ENCODE measurements around the gene FAM110D. TPM values are rescaled to one million over a fixed set of nuclear protein-coding genes. Genes with fewer than 3 reads are reported as not detected.

Gene FAM110D
- total RNA-seq, 1 donor from 2014 or later = not detected

DNA sequence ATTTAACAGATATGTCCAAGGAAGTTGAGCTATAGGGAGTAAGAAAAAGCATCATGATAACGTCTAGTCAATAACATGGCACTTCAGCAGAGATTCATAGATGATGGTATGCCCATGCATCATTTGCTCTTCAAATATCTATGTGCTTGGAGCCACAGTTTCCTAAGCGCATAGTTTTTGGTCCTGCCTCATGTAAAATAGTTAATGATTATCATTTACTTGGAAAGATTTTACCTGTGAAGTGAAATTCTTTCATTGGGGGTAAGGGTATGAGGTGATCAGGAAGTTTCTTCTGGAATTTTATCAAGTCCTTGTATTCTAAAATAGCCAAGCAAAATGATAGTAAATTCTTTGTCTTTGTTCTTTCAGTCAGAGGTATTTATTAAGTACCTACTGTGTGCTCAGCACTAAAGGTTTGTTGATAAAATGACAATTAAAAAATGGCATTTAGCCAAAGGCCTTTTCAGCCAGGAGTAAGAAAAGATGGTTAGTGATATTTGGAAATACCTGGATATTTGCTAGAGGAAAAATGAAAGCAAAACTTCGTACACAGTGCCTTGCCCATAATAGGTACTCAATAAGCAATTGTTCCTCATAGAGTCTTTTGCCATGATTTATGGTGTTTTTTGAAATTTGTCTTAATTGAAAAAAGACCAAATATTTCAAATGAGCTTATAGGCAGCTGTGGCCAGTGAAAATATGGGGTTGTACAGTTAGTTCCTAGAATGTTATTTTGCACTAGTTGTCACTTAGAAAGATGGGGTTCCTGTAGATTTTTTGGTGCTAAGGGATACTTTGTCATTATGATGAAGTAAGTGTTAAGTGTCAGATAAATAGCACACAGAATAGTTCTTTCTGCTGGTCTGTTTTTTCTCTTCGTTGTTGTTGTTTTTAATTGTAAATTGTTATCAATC lies 34.2 kb upstream of the FAM110D start:
- peak overlapping the region; percentile 34 for H3K4me3 Mint-ChIP-seq
- peaks cover 10% of the 10 kb centered on the region for H3K36me3 Mint-ChIP-seq (ENCODE audit: low read depth)
- peak overlapping the region; percentile 21 for H3K27ac Mint-ChIP-seq
- no peaks in the 10 kb centered on the region for H3K27me3 Mint-ChIP-seq (ENCODE audit: insufficient read depth)
- H3K9me3 Mint-ChIP-seq = no peaks in the 10 kb centered on the region
- intact Hi-C loops (cut with micrococcal nuclease) = no loop called here
- DNase-seq (ENCODE audit: low spot score) = no peak
- peaks cover 70% of the 10 kb centered on the region for H3K4me1 Mint-ChIP-seq (ENCODE audit: low read depth)

DNA sequence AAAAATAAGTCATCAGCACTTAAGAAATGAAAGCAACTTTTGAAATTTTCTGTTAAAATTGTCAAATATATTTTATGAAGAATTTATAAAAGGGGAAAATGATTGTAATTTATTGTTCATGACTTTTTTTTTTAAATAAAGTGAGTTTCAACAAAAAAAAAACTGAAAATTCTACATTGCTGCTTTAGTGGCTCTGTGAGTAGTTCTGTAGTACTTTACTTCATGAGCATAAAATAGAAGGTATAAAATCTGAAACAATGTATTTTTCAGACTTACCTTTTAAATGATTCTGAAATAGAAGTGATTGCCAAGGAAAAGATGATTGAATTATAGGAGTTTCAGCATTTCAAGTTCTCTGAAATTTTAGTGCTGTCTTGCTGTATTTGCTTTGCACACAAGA lies 33.5 kb upstream of the FAM110D start:
- intact Hi-C loops (cut with micrococcal nuclease) = no loop called here
- Mint-ChIP-seq H3K27me3 (ENCODE audit: insufficient read depth) (no peaks in the 10 kb centered on the region), H3K4me1 (ENCODE audit: low read depth) (peaks cover 63% of the 10 kb centered on the region), H3K9me3 (no peaks in the 10 kb centered on the region), H3K4me3 (no peak overlapping the region), H3K36me3 (ENCODE audit: low read depth) (peaks cover 7% of the 10 kb centered on the region), H3K27ac (peak overlapping the region; percentile 29)
- DNase-seq (ENCODE audit: low spot score) = no peak

DNA sequence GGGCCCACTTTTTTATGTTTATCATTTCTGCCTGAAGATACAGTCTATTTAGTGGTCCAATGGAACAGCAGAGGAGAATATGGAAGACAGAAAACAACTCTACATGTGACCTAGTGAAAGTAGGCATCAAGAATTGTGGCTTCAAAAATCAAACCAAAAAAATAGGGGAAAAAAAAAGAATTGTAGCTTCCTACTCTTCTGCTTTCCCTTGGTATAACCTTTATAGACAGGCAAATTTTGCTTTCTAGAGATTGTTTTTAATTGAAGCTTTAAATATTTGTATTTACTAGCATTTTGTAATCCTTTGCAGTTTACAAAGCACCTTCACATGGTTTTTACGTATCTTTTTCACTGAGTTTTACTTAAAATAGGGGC lies 32.9 kb upstream of the FAM110D start:
- Mint-ChIP-seq H3K27me3 (ENCODE audit: insufficient read depth) (no peaks in the 10 kb centered on the region), H3K9me3 (no peaks in the 10 kb centered on the region), H3K4me1 (ENCODE audit: low read depth) (peaks cover 62% of the 10 kb centered on the region), H3K36me3 (ENCODE audit: low read depth) (peaks cover 6% of the 10 kb centered on the region), H3K27ac (peak overlapping the region; percentile 89), H3K4me3 (peak overlapping the region; percentile 64)
- intact Hi-C loops (cut with micrococcal nuclease) = loop anchor here (1.0 kb wide), 2 partner anchors 15 to 19 kb away; partner anchors contain the start of gene PDIK1L
- no peak for DNase-seq (ENCODE audit: low spot score)

DNA sequence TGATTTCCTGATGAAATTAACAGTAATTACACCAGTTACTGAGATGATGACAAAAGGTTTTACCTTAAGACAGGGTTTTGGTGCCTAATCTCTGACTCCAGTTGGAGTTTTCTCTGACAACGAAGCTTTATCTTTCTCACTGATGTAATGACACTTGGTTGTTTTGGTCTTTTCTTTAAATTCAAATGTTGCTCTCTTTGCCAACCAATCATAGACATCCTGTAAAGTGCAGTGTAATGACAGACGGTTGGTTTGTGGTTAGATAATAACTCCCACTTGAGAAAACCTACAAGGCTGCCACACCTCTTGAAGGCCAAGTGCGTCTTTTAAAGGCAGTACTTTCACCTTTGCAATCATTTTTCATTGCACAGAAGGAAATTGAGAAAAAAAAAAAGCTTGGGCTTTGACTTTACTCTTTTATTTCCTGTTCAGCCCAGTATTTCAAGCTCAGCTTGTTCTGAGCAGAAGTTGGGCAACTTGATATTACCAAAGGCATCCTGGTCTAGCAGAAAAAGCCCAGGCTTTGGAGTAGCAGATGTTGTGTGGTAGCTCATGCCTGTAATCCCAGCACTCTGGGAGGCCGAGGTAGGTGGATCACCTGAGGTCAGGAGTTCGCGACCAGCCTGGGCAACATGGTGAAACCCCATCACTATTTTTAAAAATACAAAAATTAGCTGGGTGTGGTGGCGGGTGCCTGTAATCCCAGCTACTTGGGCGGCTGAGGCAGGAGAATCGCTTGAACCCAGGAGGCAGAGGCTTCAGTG lies 32.4 kb upstream of the FAM110D start:
- no peaks in the 10 kb centered on the region for H3K27me3 Mint-ChIP-seq (ENCODE audit: insufficient read depth)
- H3K4me3 Mint-ChIP-seq = peak overlapping the region; percentile 64
- DNase-seq (ENCODE audit: low spot score) = peak; percentile 66
- no peaks in the 10 kb centered on the region for H3K9me3 Mint-ChIP-seq
- peaks cover 6% of the 10 kb centered on the region for H3K36me3 Mint-ChIP-seq (ENCODE audit: low read depth)
- H3K27ac Mint-ChIP-seq = peak overlapping the region; percentile 89
- peaks cover 62% of the 10 kb centered on the region for H3K4me1 Mint-ChIP-seq (ENCODE audit: low read depth)
- intact Hi-C loops (cut with micrococcal nuclease) = loop anchor here (1.0 kb wide), 2 partner anchors 15 to 19 kb away; partner anchors contain the start of gene PDIK1L

DNA sequence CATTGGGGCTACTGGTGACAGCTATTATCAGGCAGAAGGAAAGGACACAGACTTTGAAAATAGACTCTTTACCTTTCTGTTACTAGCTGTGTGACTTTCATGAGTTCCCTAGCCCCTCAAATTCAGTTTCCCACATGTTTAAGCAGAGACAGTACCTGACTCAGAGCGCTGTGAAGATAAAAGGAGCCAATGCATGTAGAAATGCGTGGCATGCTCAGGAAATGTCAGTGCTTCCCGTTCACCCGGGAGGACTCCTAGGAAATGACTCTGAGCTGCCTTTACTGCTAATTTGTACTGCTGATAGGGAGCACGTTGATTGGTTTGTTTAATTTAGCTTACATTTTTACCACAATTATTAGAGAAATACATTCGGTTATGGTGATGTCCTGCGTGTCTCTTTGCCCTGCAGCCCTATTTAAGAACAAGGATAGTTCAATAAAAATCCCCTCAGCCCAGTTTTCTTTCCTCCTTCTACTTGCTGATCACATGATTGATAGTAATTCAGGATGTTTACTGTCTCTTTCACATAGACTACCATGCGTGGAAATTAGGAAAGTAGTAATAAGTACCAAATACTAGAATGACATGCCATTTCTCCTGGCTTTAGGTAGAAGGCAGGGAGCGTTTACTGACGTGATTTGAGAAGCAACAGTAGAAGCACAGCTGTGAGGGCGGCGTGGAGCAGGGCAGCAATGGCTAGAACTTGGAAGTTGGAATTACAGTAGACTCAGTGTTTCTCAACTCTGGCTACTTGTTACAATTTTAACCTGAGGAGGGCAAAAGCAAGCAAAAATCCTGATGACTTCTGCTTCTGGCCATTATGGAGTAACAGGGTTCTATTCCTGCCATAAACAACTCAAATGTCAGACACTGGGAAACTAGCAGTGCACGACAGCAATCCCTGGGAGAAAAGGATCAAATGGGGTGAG lies 31.4 kb upstream of the FAM110D start:
- no peak for DNase-seq (ENCODE audit: low spot score)
- Mint-ChIP-seq H3K27ac (no peak overlapping the region), H3K4me3 (peak overlapping the region; percentile 43), H3K36me3 (ENCODE audit: low read depth) (peaks cover 4% of the 10 kb centered on the region), H3K4me1 (ENCODE audit: low read depth) (peaks cover 65% of the 10 kb centered on the region), H3K27me3 (ENCODE audit: insufficient read depth) (no peaks in the 10 kb centered on the region), H3K9me3 (no peaks in the 10 kb centered on the region)
- intact Hi-C loops (cut with micrococcal nuclease) = no loop called here

DNA sequence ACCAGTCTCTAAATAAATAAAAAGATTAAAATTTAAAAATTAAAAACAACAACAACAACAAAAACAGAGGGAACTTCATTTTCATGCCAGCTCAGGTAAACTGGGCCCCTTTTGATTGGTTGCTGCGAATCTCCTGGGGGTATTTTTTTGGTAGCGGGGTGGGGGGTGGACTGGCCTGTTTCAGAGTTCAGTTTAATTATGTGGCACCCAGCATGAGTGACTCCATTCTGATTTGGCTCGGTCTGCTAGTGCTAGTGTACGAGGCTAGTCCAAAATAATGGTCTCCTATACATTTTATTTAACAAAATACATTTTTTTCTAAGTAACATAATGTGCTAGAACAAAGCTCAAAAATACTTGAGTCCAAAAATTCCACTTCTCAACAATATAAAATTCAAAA lies 29.1 kb upstream of the FAM110D start:
- intact Hi-C loops (cut with micrococcal nuclease) = no loop called here
- Mint-ChIP-seq H3K4me1 (ENCODE audit: low read depth) (peaks cover 45% of the 10 kb centered on the region), H3K9me3 (no peaks in the 10 kb centered on the region)

DNA sequence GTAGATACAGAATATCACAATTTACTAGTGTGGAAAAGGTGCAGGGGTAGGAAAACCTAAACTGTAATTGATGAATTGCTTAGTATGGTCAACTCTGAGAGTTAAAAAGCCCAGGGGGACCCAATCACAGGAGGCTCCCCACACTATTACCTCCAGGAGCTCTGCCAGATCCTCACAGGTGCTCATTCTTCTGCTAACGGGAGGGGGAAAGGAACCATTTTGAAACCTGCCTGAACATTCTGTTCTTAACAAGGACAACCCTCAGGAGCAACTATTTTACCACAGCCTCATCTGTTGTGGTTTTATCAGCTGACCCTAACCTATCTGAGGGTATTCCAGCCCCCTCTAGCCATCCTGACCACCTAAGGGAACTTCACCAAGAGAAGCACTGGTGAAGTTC lies 28.2 kb upstream of the FAM110D start:
- no peak overlapping the region for H3K4me3 Mint-ChIP-seq
- no peak overlapping the region for H3K27ac Mint-ChIP-seq
- peaks cover 8% of the 10 kb centered on the region for H3K9me3 Mint-ChIP-seq
- no peaks in the 10 kb centered on the region for H3K27me3 Mint-ChIP-seq (ENCODE audit: insufficient read depth)
- intact Hi-C loops (cut with micrococcal nuclease) = no loop called here
- no peaks in the 10 kb centered on the region for H3K36me3 Mint-ChIP-seq (ENCODE audit: low read depth)
- DNase-seq (ENCODE audit: low spot score) = no peak
- H3K4me1 Mint-ChIP-seq (ENCODE audit: low read depth) = peaks cover 36% of the 10 kb centered on the region

More for the DNA sequence above, 29.1 kb upstream of the FAM110D start:
- no peaks in the 10 kb centered on the region for H3K27me3 Mint-ChIP-seq (ENCODE audit: insufficient read depth)
- H3K36me3 Mint-ChIP-seq (ENCODE audit: low read depth) = no peaks in the 10 kb centered on the region
- H3K4me3 Mint-ChIP-seq = no peak overlapping the region
- no peak overlapping the region for H3K27ac Mint-ChIP-seq
- no peak for DNase-seq (ENCODE audit: low spot score)

DNA sequence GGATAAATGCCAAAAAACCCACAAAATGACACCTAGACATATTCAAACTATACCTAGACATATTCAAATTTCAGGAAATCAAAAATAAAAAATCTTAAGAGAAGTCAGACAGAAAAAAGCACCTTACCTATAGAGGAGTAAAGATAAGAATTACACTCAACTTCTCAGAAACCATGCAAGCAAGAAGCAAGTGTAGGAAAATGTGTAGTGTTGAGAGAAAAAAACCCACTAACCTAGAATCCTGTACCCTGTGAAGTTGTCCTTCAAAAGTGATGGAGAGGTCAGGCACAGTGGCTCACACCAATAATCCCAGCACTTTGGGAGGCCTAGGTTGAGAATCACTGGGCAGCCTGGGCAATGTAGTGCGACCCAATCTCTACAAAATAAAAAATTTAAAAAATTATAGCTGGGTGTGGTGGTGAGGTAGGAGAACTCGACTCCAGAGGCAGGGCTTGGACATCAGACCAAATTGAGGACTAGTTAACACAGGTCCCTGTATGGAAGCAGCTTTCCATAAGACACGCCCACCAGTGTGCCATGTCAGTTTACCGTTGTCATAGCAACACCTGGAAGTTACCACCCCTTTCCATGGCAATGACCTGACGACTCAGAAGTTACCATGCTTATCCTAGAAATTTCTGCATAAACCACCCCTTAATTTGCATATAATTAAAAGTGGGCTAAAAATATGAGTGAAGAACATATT lies 26.6 kb upstream of the FAM110D start:
- Mint-ChIP-seq H3K27ac (no peak overlapping the region), H3K36me3 (ENCODE audit: low read depth) (no peaks in the 10 kb centered on the region), H3K27me3 (ENCODE audit: insufficient read depth) (no peaks in the 10 kb centered on the region), H3K4me3 (no peak overlapping the region), H3K9me3 (peaks cover 8% of the 10 kb centered on the region), H3K4me1 (ENCODE audit: low read depth) (peaks cover 22% of the 10 kb centered on the region)
- intact Hi-C loops (cut with micrococcal nuclease) = no loop called here
- DNase-seq (ENCODE audit: low spot score) = no peak

DNA sequence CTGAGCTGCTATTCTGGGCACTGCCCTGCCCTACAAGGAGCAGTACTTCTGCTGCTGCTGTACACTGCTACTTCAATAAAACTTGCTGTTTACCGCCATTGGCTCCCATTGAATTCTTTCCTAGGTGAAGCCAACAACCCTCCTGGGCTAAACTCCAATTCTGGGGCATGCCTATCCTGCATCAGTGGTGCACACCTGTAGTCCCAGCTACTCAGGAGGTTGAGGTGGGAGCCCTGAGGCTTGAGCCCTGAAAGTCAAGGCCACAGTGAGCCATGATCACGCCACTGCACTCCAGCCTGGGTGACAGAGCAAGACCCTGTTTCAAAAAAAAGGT lies 26.1 kb upstream of the FAM110D start:
- Mint-ChIP-seq H3K4me3 (no peak overlapping the region), H3K36me3 (ENCODE audit: low read depth) (no peaks in the 10 kb centered on the region), H3K9me3 (peaks cover 8% of the 10 kb centered on the region), H3K27me3 (ENCODE audit: insufficient read depth) (no peaks in the 10 kb centered on the region), H3K27ac (no peak overlapping the region), H3K4me1 (ENCODE audit: low read depth) (peaks cover 16% of the 10 kb centered on the region)
- no peak for DNase-seq (ENCODE audit: low spot score)
- intact Hi-C loops (cut with micrococcal nuclease) = no loop called here

DNA sequence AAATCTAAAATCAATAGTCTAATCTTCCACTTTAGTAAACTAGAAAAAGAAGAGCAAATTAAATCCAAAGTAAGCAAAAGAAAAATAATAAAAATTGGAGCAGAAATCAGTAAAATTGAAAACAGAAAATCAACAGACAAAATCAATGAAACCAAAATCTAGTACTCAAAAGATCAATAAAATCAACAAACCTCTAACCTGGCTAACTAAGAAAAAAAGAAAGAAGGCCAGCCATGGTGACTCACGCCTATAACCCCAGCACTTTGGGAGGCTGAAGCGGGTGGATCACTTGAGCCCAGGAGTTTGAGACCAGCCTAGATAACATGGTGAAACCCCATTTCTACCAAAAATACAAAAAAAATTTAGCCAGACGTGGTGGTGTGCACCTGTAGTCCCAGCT lies 24.4 kb upstream of the FAM110D start:
- H3K9me3 Mint-ChIP-seq = peaks cover 8% of the 10 kb centered on the region
- no peaks in the 10 kb centered on the region for H3K27me3 Mint-ChIP-seq (ENCODE audit: insufficient read depth)
- no peaks in the 10 kb centered on the region for H3K36me3 Mint-ChIP-seq (ENCODE audit: low read depth)
- DNase-seq (ENCODE audit: low spot score) = no peak
- no peak overlapping the region for H3K27ac Mint-ChIP-seq
- intact Hi-C loops (cut with micrococcal nuclease) = no loop called here
- H3K4me3 Mint-ChIP-seq = no peak overlapping the region
- H3K4me1 Mint-ChIP-seq (ENCODE audit: low read depth) = peaks cover 11% of the 10 kb centered on the region

DNA sequence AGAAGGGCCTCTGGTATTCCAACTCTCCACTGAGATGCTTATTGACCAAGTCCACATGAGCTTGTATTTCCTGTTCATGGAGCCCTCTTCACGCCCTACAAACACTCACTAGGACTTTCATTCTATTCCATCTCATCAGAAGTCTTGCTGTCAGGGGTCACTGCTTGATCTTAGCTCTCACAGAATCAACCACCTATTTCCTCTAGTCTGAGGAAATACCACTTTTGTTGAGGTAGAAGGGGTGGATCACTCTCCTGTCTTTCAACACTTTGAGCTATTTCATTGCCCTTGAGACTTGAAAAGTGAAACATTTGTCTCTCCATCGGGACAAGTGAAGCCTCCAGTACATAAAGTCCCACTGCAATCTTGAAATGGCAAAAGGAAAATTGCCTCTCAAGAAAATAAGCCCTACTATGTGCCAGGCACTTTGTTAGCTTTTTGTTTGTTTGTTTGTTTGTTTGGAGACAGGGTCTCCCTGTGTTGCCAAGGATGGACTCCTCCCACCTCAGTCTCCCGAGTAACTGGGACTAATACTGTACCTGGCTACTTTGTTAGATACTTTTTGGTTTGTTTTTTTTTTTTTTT lies 19.8 kb upstream of the FAM110D start:
- Mint-ChIP-seq H3K9me3 (peaks cover 8% of the 10 kb centered on the region), H3K27me3 (ENCODE audit: insufficient read depth) (peaks cover 3% of the 10 kb centered on the region), H3K4me3 (no peak overlapping the region), H3K27ac (no peak overlapping the region), H3K4me1 (ENCODE audit: low read depth) (peaks cover 5% of the 10 kb centered on the region), H3K36me3 (ENCODE audit: low read depth) (no peaks in the 10 kb centered on the region)
- intact Hi-C loops (cut with micrococcal nuclease) = no loop called here
- DNase-seq (ENCODE audit: low spot score) = no peak

DNA sequence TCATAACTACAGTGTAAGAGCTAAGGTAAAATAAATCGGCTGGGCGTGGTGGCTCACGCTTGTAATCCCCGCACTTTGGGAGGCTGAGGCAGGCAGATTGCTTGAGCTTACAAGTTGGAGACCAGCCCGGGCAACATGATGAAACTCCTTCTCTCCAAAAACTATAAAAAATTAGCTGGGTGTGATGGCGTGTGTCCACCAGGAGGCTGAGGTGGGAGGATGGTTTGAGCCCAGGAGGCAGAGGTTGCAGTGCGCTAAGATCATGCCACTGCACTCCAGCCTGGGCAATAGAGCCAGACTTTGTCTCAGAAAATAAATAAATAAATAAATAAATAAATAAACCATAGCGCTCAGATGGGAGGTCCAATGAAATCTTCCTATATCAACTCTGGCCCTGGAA lies 16.7 kb upstream of the FAM110D start:
- DNase-seq (ENCODE audit: low spot score) = no peak
- intact Hi-C loops (cut with micrococcal nuclease) = no loop called here
- Mint-ChIP-seq H3K9me3 (no peaks in the 10 kb centered on the region), H3K27ac (no peak overlapping the region), H3K36me3 (ENCODE audit: low read depth) (no peaks in the 10 kb centered on the region), H3K27me3 (ENCODE audit: insufficient read depth) (peaks cover 8% of the 10 kb centered on the region), H3K4me1 (ENCODE audit: low read depth) (peaks cover 14% of the 10 kb centered on the region), H3K4me3 (no peak overlapping the region)

Data from activated T-helper 1 cell treated with anti-CD3 and anti-CD28 coated beads, Interleukin-12 subunit alpha, Interleukin-12 subunit beta, Interleukin-2, Interleukin-4 antibody, amounts not matched to agents 30 ng/mL and 10 ng/mL and 1 ng/mL, durations not matched to agents 14 hours and 24 hours and 36 hours (primary cell).